Left ventricle myocardium inferior (tissue), 1 donor: ENCODE data around the gene COX7A2. TPM values are rescaled to one million over a fixed set of nuclear protein-coding genes. Genes with fewer than 3 reads are reported as not detected.

Experiments
- DNase-seq: peaks from one replicate; pipeline ENCODE4 v3.0.0-alpha.2; 2020
- H3K27ac ChIP-seq: fragments of 200-600 bp; replicated peaks from 2 replicates; pipeline ENCODE4 v1.8.0; 2021
- H3K27me3 ChIP-seq: fragments of 200-600 bp; 2 replicates; pipeline ENCODE4 v1.8.0; 2021; ENCODE audit warnings: low read depth
- H3K36me3 ChIP-seq: fragments of 200-600 bp; 2 replicates; pipeline ENCODE4 v1.8.0; 2021
- H3K4me1 ChIP-seq: fragments of 200-600 bp; 2 replicates; pipeline ENCODE4 v1.8.0; 2021
- H3K4me3 ChIP-seq: fragments of 200-600 bp; 2 replicates; pipeline ENCODE4 v1.8.0; 2021; ENCODE audit warnings: mild to moderate bottlenecking, moderate library complexity
- H3K9me3 ChIP-seq: fragments of 200-600 bp; replicated peaks from 2 replicates; pipeline ENCODE4 v1.8.0; 2021
- intact Hi-C: fragments of 100-400 bp; cut with micrococcal nuclease; formaldehyde crosslinking; loops from one replicate; pipeline ENCODE4 v1.11.0; 2022
- total RNA-seq: library from RNA; stranded (reverse); fragmentation: NEBNext Ultra II Directional; extraction: Animal tissue kit (Norgen Biotek cat#: 25700); gene quantifications from one replicate; pipeline ENCODE4 v1.2.1, GENCODE V29; 2021
- TF ChIP-seq, protein P1 (sequence below): fragments of 200-600 bp; IDR thresholded peaks from 2 replicates; pipeline ENCODE4 v1.8.0; 2021; ENCODE audit warnings: antibody characterized with exemption, mild to moderate bottlenecking, borderline replicate concordance
- donor health status: DM: no; HTN: yes; CAD: no; lungs with severe emphysema.

The COX7A2 gene
- total RNA-seq, 1 donor from 2014 or later = 1,008 TPM

DNA sequence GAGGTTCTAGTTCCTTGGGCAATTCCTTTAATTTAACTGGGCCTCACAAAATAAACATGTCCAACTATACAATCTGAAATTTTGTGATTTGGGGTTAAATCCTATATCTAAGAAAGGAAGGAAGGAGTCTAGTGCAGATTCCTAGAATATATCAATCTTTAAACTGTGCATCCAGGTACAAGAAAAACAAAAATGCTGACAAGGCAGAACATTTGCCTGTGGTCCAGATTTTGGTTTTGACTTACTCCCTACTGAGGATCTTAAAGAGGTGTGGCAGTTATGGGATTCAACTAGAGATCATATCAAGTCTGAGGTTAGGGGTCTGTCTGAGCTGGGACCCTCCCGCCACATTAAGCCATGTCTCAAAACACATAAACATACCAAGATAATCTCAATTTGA lies 17.7 kb upstream of the COX7A2 start:
- peaks cover 65% of the 10 kb centered on the region for H3K36me3 ChIP-seq
- H3K27ac ChIP-seq = no peak overlapping the region
- H3K4me1 ChIP-seq = peaks cover 13% of the 10 kb centered on the region
- no peak overlapping the region for H3K4me3 ChIP-seq
- TF ChIP-seq, protein P1, sequence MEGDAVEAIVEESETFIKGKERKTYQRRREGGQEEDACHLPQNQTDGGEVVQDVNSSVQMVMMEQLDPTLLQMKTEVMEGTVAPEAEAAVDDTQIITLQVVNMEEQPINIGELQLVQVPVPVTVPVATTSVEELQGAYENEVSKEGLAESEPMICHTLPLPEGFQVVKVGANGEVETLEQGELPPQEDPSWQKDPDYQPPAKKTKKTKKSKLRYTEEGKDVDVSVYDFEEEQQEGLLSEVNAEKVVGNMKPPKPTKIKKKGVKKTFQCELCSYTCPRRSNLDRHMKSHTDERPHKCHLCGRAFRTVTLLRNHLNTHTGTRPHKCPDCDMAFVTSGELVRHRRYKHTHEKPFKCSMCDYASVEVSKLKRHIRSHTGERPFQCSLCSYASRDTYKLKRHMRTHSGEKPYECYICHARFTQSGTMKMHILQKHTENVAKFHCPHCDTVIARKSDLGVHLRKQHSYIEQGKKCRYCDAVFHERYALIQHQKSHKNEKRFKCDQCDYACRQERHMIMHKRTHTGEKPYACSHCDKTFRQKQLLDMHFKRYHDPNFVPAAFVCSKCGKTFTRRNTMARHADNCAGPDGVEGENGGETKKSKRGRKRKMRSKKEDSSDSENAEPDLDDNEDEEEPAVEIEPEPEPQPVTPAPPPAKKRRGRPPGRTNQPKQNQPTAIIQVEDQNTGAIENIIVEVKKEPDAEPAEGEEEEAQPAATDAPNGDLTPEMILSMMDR = no peak
- no peaks in the 10 kb centered on the region for H3K9me3 ChIP-seq
- no peak for DNase-seq
- intact Hi-C loops = no loop called here
- H3K27me3 ChIP-seq = no peaks in the 10 kb centered on the region

DNA sequence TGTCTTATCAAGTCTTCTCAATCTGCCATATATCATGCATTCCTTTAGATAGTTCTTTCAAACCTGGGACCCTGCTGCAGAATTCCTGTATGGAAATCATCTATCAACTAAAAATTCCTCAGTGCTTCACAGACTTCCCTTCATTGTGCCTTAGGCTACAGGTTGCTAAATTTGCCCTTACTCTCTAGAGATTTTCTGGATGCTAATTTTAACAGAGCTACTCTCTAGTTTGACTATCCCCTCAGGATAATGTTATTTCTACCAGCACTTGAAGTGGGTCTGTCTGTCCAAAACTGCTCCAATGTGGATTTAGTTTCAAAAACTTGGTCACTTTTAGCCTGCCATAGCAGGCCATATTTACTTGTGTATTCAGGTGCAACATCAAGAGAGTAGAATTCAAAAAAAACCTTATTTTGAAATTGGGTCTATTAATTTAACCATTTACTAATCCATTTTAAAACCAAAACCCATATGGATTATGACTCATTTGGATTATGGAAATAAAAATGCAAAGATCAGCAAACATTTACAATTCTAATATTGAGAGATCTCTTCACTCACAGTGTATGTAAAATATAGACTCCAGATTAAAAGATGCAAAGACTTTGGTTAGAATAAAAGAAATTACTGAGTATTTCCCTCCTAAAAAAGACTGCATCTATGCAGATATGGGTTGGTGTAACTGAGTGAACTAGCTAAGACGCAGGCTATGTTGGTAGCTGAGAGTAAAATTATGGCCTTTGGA lies 13.9 kb upstream of the COX7A2 start:
- Histone ChIP-seq H3K27ac (no peak overlapping the region), H3K4me1 (peaks cover 7% of the 10 kb centered on the region), H3K4me3 (no peak overlapping the region), H3K9me3 (no peaks in the 10 kb centered on the region), H3K27me3 (no peaks in the 10 kb centered on the region), H3K36me3 (peaks cover 64% of the 10 kb centered on the region)
- TF ChIP-seq, protein P1 = no peak
- no peak for DNase-seq
- intact Hi-C loops = no loop called here

DNA sequence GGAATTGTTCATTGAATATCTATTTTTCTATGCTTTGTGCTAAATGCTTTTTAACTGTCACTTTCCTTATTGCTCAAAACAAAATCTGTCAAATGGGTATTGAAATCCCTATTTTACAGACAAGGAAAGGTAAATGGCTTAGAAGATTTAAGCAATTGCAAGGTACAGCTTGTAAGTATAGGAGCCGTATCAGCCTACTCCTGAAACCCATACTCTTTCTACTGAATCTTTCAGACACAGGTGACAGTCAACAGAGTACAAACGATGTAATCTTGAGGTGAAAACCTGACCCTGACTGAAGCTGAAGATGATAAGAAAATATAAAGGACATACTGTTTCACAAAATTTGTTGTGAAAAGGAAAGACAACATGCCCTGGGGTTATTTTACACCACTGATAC lies 7.0 kb upstream of the COX7A2 start:
- Histone ChIP-seq H3K27ac (no peak overlapping the region), H3K9me3 (no peaks in the 10 kb centered on the region), H3K4me1 (no peaks in the 10 kb centered on the region), H3K4me3 (no peak overlapping the region), H3K27me3 (no peaks in the 10 kb centered on the region), H3K36me3 (peaks cover 15% of the 10 kb centered on the region)
- DNase-seq = no peak
- intact Hi-C loops = no loop called here
- TF ChIP-seq, protein P1 = no peak

DNA sequence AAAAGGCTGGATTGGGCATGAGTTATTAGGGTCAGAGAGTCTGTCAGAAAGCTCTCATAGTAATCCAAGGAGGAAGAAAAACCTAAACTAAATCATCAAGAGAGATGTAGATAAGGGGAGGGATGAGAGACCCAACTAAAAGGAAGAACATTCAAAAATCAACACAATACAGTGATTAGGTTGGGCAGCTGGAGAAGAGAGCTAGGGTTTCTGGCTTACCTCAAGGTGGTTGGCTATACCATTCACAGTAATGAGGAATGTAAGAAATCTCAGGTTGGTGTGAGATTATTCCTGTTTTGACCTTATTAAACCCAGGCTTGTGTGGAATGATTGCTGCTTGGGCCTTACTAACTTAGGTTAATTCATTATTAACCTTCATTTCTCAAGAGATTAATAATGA lies 6.2 kb upstream of the COX7A2 start:
- H3K4me3 ChIP-seq = no peak overlapping the region
- H3K9me3 ChIP-seq = no peaks in the 10 kb centered on the region
- DNase-seq = no peak
- peaks cover 8% of the 10 kb centered on the region for H3K36me3 ChIP-seq
- no peaks in the 10 kb centered on the region for H3K27me3 ChIP-seq
- TF ChIP-seq, protein P1 = no peak
- H3K27ac ChIP-seq = no peak overlapping the region
- intact Hi-C loops = no loop called here
- H3K4me1 ChIP-seq = no peaks in the 10 kb centered on the region

DNA sequence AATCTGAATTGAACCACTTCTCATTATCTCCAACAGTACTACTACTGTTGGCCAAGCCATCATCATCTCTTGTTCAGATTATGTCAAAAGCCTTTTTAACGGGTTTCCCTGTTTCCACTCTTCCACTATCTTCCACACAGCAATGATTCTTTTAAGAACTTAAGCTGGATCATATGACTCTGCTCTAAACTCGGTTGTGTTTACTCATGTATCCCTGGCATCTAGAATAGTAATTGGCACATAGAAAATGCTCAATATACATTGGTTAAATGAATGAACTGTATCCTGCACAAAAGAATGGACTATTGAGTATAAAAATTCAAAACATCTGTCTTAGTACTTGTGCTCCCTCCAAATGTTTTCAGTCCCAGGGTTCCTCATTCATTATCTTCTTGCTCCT lies 2.8 kb upstream of the COX7A2 start:
- peaks cover 29% of the 10 kb centered on the region for H3K4me1 ChIP-seq
- peaks cover 4% of the 10 kb centered on the region for H3K36me3 ChIP-seq
- intact Hi-C loops = no loop called here
- H3K4me3 ChIP-seq = no peak overlapping the region
- H3K27me3 ChIP-seq = no peaks in the 10 kb centered on the region
- TF ChIP-seq, protein P1 = no peak
- H3K9me3 ChIP-seq = no peaks in the 10 kb centered on the region
- no peak for DNase-seq
- no peak overlapping the region for H3K27ac ChIP-seq
